Activated gamma-delta T cell treated with anti-CD3 and anti-CD28 coated beads, Interleukin-2, amount 50 U/mL, for 16 hours (primary cell): ENCODE measurements around the gene KIF3B.
"Not testable (repeated sequence)": the region's sequence is repeated elsewhere in the genome, so short reads cannot be mapped to it uniquely, and the experiment has no call there.

Experiments used
- DNase-seq: peaks from one replicate; pipeline ENCODE4 v3.0.0-alpha.2; 2020; ENCODE audit warnings: low read depth

KIF3B gene

DNA sequence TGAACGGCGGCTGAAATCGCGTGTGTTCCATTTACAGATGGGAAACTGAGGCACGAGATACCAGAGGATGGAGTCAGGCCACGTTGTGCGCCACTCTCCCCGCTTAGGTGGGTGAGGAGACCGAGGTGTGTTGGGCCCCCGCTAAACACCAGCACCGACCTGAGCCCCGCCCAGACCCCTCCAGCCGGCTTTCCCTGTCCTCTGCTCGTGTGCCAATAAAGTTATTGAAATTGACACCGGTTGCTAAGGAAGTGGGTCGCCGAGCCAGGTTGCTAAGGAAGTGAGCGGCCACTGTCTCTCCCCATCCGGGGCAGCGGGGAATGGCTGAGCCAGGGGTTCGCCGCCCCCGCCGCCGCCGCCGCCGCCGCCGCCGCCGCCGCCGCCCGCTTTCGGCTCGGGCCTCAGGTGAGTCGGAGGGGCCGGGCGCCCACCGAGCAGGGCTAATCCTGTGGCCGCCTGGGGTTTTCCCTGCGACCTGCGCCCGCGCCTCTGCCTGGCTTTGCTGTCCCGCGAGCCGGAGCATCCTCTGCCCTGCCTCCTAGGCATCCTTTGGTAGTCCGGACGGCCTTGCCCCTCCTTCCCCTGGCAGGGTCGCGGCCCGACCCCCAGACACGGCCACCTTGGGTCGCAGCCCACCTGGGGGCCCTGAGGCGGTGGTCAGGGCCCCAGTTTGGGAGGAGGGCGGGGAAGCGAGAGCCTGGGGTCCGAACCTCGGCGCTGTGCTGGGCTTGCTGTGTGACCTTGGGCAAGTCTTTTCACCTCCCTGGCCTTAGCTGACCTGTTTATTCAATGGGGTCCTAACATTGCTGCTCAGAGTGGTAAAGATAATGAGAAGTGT lies at the start of gene KIF3B:
Gene KIF3B, plus strand, starts transcription at position 291 of the 838 bp plus-strand sequence. CDS start 32,127 bp downstream, outside the sequence.
- DNase-seq: peak; percentile 82

DNA sequence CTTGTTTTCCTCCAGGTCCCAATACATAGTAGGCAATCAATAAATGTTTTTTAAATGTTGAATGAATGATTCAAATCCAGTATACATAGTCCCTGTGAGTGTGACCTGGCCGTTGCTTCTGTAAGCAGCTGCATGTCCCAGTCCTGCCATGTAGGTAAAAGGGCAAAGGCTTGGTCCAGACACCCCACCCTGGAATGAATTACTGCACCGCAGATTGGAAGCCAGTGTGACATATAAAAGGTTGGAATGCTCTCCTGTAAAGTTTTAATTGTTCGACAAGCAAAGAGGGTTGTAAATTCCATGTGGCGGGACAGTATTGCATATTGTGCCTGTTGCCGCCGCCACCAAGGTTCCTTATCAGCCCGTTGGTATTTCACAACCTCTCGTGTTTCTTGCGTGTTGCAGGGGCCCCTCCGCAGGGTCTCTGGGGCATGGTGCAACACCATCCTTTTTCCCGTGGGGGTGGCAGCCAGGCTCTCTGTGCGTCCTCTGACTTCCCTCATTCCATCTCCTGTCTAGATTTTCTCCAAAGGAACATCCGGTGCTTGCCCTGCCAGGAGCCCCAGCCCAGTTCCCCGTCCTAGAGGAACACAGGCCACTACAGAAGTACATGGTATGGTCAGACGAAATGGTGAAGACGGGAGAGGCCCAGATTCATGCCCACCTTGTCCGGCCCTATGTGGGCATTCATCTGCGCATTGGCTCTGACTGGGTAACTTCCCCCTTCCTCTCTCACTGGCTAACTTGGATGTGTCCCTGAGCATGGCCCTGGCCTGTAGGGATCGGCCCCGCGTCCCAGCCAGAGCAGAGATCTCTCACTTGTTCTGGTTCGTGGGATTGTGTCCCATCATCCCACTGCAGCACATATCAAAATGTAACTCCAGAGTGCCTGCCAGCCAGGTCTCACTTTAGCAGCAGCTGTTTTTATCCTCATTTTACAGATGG lies 49.4 kb upstream of the KIF3B start:
- DNase-seq: no peak

DNA sequence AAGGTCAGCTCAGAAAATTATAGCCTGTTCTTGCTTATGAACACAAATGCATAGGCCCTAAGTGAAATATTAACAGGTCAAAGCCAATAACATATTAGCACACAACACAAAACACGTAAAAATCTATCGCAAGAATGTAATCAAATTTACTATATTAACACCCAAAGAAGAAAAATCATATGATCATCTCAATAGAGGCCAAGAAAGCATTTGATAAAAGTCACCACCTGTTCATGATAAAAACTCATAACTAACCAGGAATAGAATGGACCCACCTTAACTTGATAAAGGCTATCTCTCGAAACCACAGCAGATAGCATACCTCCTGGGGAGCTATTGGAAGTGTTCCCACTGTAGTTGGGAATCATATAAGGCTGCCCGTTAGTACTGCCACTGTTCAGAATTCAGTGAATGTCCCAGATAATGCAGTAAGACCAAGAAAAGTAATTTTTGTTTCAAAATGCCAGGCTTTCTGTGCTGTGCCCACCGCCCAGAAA lies 48.2 kb upstream of the KIF3B start:
- no peak for DNase-seq

- DNase-seq: no peak
Observed at GRCh38 chr20:32230707-32231106, 46.7 kb upstream of the KIF3B start.

- DNase-seq: no peak
Observed at GRCh38 chr20:32231245-32231644, 46.2 kb upstream of the KIF3B start.

DNA sequence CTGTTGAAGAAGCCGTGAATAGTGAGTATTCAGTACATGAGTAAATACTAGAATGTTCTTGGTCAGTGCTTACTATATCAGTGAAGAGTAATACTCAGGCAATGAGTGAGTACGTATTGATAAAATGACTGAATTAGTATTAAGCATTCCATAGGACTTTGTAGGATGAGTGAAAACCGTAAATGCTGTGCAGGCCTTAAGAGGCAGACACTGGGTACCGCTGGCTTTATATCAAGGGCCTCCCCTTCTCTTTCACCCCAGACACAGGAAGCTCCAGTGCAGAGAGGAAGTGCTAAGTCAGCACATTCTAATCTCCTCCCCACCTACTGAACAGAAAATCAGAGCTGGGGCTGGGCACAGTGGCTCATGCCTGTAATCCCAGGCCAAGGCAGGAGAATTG lies 45.6 kb upstream of the KIF3B start:
- no peak for DNase-seq

GRCh38 chr20:32232326-32232886 lies 45.0 kb upstream of the KIF3B start:
- no peak for DNase-seq

GRCh38 chr20:32233286-32233685 lies 44.2 kb upstream of the KIF3B start:
- no peak for DNase-seq

DNA sequence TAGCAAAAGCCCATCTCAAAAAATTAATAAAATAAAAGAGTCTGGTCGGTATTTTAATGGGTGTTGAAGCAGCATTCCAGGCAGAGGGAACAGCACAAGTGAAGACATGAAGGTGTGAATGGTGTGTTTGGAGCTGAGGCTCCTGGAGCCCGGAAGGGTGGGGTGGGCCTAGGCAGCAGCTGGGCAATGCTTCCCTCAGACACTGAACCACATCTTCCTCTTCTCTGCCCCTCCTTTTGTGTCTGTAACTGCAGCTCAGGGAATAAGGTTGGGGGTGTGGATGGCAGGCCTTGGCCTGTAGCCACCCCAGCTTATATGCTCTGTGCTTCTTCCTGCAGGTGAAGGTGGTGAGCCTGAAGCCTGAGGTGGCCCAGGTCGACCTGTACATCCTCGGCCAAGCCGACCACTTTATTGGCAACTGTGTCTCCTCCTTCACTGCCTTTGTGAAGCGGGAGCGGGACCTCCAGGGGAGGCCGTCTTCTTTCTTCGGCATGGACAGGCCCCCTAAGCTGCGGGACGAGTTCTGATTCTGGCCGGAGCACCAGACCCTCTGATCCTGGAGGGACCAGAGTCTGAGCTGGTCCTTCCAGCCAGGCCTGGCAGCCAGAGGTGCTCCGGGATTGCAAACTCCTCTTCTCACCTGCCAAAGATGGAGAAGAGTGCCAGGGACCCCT lies 43.2 kb upstream of the KIF3B start:
- DNase-seq: no peak

DNA sequence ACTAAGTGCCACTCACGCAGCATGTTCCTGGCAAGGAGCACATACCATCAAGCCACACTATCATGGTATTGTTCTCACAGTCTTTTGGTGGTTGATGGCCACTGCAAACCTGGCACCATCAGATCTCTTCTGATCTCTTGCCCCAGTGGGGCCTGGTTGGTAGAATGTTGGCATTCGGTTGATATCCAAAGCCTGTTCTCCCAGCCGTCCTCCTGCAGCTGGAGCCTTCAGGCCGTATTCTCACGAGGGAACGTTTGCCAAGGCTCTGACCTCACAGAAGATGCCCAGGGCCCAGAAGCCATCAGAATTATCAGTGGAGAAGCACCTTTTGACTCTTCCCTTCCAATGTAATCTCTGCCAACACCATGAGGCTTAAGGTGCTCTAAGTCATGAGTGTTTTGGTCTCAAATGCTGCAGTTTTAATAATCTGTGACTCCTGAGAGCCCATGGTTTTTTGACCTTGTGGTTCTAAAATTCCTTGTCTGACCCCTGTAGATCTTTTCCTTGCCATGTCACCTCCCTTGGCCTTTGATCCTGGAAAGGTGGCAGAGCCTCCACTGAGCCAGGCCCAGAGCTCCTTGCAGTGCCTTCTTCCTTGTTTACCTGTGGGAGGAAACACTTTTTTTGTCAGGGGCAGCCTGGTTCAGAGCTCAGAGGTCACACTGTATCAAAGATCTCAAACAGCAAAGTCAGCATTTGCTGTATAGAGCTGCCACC lies 42.0 kb upstream of the KIF3B start:
- no peak for DNase-seq

- DNase-seq: no peak
Observed at GRCh38 chr20:32236048-32236533, 41.4 kb upstream of the KIF3B start.

DNA sequence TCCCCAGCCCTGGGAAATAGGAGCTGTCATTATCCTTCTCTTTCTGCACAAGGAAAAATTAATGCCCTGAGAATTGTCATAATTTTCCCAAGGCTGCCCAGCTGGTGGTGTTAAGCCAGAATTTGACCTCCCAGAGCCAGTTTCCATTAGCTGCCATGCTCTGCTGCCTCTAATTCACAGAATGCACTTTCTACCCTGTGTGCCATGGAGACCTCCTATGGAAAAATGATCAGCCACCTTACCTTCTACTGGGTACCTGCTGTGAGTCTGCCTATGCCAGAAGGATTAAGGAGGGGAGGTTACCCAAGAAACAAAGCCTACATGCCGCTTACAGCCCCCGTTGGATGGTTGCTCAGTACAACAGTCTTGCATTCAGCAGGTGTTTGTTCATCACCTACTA lies 40.6 kb upstream of the KIF3B start:
- DNase-seq: no peak

DNA sequence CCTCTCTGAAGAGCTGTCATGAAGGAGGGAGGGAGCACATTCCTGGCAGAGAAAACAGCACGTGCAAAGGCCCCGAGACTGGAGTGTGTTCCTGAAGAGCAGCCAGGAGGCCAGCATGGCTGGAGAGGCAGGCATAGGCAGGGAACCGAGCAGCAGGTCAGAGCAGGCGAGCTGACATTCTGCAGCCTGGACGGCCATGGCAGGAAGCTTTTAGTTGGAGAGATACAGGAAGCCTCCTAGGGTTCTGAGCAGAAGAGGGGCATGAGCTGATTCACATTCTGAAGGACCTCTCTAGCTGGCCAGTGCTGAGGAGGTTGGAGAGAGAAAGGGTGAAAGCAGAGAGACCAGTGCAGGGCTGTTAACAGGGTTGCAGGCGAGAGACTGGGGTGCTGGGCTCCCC lies 40.0 kb upstream of the KIF3B start:
- no peak for DNase-seq

DNA sequence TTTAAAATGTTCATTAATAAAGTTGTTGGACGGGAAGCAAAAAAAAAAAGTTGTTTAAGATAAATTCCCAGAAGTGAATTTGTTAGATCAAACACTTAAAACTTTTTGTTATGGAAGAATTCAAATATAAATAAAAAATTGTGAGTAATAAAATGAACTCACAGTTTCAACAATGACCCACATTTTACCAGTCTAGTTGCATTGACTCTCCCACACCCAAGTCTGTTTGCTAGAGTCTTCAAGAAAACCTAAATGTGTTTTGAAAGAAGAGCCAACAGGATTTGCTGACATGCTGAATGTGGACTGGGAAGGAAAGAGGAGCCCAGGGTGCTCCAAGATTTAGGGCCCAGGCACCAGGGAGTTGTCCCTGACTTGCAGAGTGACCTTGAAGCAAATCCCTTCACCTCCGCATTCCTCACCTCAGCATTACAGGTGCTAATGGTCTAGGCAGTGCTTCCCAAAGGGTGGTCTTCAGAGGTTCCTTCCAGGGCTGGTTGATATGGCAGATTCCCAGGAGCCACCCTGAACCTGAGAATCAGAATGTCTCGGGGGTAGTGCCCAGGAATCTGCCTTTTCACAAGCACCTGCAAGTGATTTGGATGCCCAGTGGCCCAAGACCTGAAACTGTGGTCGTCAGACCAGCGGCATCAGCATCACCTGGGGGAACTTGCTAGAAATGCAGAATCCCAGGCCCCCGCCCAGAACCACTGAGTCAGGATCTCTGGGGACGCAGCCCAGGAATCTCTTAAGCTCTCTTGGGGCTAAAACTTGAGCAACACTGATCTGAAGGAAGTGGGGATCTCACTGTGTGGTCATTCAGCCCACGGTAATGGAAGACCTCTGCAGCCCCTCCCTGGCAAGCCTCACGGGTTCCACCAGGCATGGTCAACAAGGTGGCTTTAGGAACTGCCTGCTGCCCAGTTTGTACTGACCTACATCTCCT lies 38.7 kb upstream of the KIF3B start:
- no peak for DNase-seq

GRCh38 chr20:32240205-32240604 lies 37.2 kb upstream of the KIF3B start:
- no peak for DNase-seq

DNA sequence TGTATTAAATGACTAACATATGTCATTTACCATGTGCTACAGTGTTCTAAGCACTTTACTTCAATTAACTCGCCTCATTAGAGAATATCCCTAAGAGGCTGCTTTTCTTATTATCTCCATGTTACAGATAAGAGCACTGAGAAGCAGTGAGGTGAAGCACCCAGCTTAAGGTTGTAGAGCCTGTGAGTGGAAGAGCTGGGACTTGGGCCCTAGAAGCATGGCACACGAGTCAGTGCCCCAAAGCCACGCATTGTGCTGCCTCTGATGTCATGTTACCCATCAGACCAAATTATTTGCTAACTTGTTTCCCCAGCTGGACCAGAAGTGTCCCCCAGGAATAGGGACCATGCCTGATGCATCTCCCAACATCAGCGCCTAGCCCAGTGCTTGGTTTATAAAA lies 35.6 kb upstream of the KIF3B start:
- DNase-seq: no peak

DNA sequence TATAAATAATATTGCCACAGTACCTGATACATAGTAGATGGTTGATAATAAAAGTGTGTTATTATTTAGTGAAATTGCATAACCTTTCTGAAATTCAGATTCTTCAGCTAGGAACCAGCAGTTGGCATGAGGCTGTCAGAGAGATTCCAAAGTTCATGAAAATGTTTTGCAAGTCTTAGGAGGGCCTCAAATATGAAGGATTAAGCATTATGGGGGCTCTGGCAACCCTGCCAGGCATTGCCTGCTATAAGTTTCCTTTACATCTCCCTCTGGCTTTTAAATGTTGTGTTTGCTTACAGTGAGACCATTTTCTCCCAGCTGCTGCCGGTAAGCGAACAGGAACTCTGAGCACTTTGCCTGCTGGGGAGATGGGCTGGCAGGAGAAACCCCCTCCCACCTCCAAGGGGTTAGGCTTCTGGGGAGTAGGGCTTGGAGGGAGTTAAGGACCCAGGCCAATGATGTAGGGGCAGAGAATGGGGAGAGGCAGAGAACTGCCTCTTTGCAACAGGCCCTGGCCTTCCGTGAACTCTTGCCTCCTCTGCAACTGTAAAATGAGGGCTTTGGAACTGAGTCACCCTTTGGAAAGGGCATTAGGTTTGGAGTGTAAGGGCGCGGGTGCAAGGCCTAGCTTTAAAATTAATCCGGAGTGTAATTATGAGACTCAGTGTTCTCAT lies 33.2 kb upstream of the KIF3B start:
- DNase-seq: no peak

GRCh38 chr20:32244959-32245358 lies 32.5 kb upstream of the KIF3B start:
- no peak for DNase-seq

DNA sequence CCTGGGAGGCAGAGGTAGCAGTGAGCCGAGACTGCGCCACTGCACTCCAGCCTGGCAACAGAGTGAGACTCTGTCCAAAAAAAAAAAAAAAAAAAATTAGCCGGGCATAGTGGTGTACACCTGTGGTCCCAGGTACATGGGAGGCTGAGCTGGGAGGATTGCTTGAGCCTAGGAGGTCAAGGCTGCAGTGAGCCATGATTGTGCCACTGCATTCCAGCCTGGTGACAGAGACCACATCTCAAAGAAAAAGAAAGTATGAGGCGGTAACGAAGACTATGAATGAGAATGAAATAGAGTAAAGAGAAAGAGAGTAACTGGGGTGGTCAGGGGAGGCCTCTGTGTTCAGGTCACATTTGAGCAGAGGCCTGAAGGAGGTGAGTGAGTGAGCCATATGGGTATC lies 31.2 kb upstream of the KIF3B start:
- DNase-seq: not testable (repeated sequence)
